Keratinocyte (primary cell): ENCODE data around the gene MIS12. TPM values are rescaled to one million over a fixed set of nuclear protein-coding genes. Genes with fewer than 3 reads are reported as not detected.

Experiments used
- DNase-seq: peaks from one replicate; pipeline ENCODE4 v3.0.0-alpha.2; 2011; ENCODE audit warnings: low read depth, missing footprints, low spot score
- FAIRE-seq: peaks from 2 replicates; lab custom pipeline; 2011; peaks lifted over from hg19 to GRCh38; lab: Jason Lieb, UNC
- H2AFZ ChIP-seq: 2 replicates; pipeline ENCODE4 v1.6.0; 2012; ENCODE audit warnings: low read length, control low read depth, inconsistent platforms; ENCODE audit not compliant: control insufficient read depth
- H3K27ac ChIP-seq: 2 replicates; pipeline ENCODE4 v1.5.1; 2011; ENCODE audit warnings: low read length; ENCODE audit not compliant: control insufficient read depth, insufficient read depth
- H3K27me3 ChIP-seq: 3 replicates; pipeline ENCODE4 v1.6.0; 2011; ENCODE audit warnings: low read length; ENCODE audit not compliant: control insufficient read depth, insufficient read depth; ENCODE audit errors: extremely low read depth
- H3K36me3 ChIP-seq, 2 experiments: 2 replicates in 1 of 2; 3 replicates in 1 of 2; pipeline ENCODE4 v1.5.1; 2011; ENCODE audit warnings: low read length in 2 of 2, mild to moderate bottlenecking in 1 of 2; ENCODE audit not compliant: control insufficient read depth in 2 of 2, insufficient read depth in 2 of 2; ENCODE audit errors: extremely low read depth in 1 of 2
- H3K4me1 ChIP-seq: 3 replicates; pipeline ENCODE4 v1.5.1; 2011; ENCODE audit warnings: low read length; ENCODE audit not compliant: control insufficient read depth, insufficient read depth; ENCODE audit errors: extremely low read depth
- H3K4me2 ChIP-seq: 3 replicates; pipeline ENCODE4 v1.6.0; 2011; ENCODE audit warnings: low read depth, low read length; ENCODE audit not compliant: control insufficient read depth, insufficient read depth; ENCODE audit errors: extremely low read depth
- H3K4me3 ChIP-seq, 3 experiments: fragments of 200-600 bp in 1 of 3; sonication (generic) in 1 of 3; 2 replicates in 2 of 3; 3 replicates in 1 of 3; pipeline ENCODE4 v1.5.1; 2011 to 2016; ENCODE audit warnings: low read length in 3 of 3, mild to moderate bottlenecking in 3 of 3, control low read depth in 2 of 3, inconsistent platforms in 1 of 3, low read depth in 1 of 3, mixed read lengths in 1 of 3, mixed run types in 1 of 3, moderate library complexity in 1 of 3; ENCODE audit not compliant: control insufficient read depth in 2 of 3, insufficient read depth in 2 of 3; ENCODE audit errors: extremely low read depth in 1 of 3
- H3K79me2 ChIP-seq: 2 replicates; pipeline ENCODE4 v1.6.0; 2012; ENCODE audit warnings: low read length; ENCODE audit not compliant: control insufficient read depth, insufficient read depth
- H3K9ac ChIP-seq: 3 replicates; pipeline ENCODE4 v1.6.0; 2011; ENCODE audit warnings: low read length; ENCODE audit not compliant: control insufficient read depth, insufficient read depth; ENCODE audit errors: extremely low read depth
- H3K9me1 ChIP-seq: 3 replicates; pipeline ENCODE4 v1.6.0; 2011; ENCODE audit warnings: low read length; ENCODE audit not compliant: control insufficient read depth, insufficient read depth; ENCODE audit errors: extremely low read depth
- H3K9me3 ChIP-seq: 2 replicates; pipeline ENCODE4 v1.5.1; 2012; ENCODE audit warnings: low read depth, low read length; ENCODE audit not compliant: control insufficient read depth
- H4K20me1 ChIP-seq: 3 replicates; pipeline ENCODE4 v1.6.0; 2011; ENCODE audit warnings: low read length; ENCODE audit not compliant: control insufficient read depth, insufficient read depth; ENCODE audit errors: extremely low read depth
- CTCF ChIP-seq, 3 experiments: IDR thresholded peaks in 1 of 3; conservative IDR thresholded peaks in 1 of 3; optimal IDR thresholded peaks in 1 of 3; 2 replicates in 2 of 3; 3 replicates in 1 of 3; pipeline versions ENCODE3 to v1.5.1; 2011; ENCODE audit warnings: low read length in 3 of 3, mild to moderate bottlenecking in 3 of 3, moderate library complexity in 2 of 3, control low read depth in 1 of 3, inconsistent platforms in 1 of 3; ENCODE audit not compliant: insufficient read depth in 2 of 3; ENCODE audit errors: extremely low read depth in 1 of 3
- EZH2 ChIP-seq: IDR thresholded peaks from one replicate; pipeline ENCODE4 v1.6.1; 2012; ENCODE audit warnings: inconsistent platforms, mild to moderate bottlenecking, low read length, moderate library complexity
- dilution Hi-C: fragments of 300-500 bp; cut with MboI; formaldehyde crosslinking; loops from one replicate; pipeline ENCODE4 v1.7.0; 2020; ENCODE audit warnings: low sequenced_read_pairs; ENCODE audit not compliant: extremely low pct_ligation_motif_present
- polyA plus RNA-seq, 5 experiments: library from polyadenylated mRNA; depleted of rRNA in 3 of 5; stranded (reverse) in 3 of 5; stranded (forward) in 1 of 5; unstranded in 1 of 5; fragments of >200 nt; gene quantifications; 1 replicate in 1 of 5; 2 replicates in 3 of 5; 3 replicates in 1 of 5; pipeline versions ENCODE4 v1.2.1 to v1.2.3, GENCODE V29; 2011 to 2012; ENCODE audit warnings: missing spikeins in 2 of 5, low read depth in 1 of 5, low replicate concordance in 1 of 5

MIS12 gene
- polyA plus RNA-seq, 1 donor (not counting 4 experiments of a cell fraction or from before 2014, with no cell fraction given): 20.6 TPM

DNA sequence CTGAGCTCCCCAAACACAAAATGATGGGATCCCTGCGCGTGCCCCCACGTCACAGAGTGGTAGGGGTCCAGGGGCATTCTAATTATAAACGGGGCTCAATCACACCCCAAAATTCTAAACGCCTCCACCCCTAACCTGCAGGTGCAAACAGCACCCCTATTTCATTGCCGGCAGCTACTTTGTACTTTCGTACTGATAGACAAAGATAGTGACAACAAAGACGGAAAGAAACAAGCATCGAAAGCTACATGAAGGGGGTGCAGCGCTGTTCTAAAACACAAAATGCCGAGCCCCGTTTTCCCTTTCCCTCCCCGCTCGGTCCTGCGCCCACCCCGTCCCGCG lies 13.9 kb downstream of the MIS12 start:
- no peak for DNase-seq
- Histone ChIP-seq H3K9ac (no peak overlapping the region), H3K27me3 (no peaks in the 10 kb centered on the region), H3K4me2 (peak overlapping the region; percentile 45), H3K79me2 (no peaks in the 10 kb centered on the region), H3K4me1 (no peaks in the 10 kb centered on the region), H3K9me3 (no peaks in the 10 kb centered on the region), H3K4me3 (no peak overlapping the region), H2AFZ (no peak overlapping the region), H4K20me1 (no peaks in the 10 kb centered on the region), H3K36me3 (peaks cover 0 to 9% of the 10 kb centered on the region in 2 experiments), H3K9me1 (peaks cover 2% of the 10 kb centered on the region), H3K27ac (no peak overlapping the region)
- TF ChIP-seq CTCF (optimal IDR thresholded peaks at IDR 0.05 in 1 of 3, IDR thresholded peaks at IDR 0.05 in 1 of 3, conservative IDR thresholded peaks at IDR 0.05 in 1 of 3; ENCODE audit: extremely low read depth in 1 of 3, insufficient read depth in 2 of 3, low read length in 3 of 3) (no peak), EZH2 (no peak)
- dilution Hi-C loops: no loop called here
- no peak for FAIRE-seq

GRCh38 chr17:5500589-5501391 lies 14.4 kb downstream of the MIS12 start:
- no peaks in the 10 kb centered on the region for H3K4me1 ChIP-seq
- H3K27ac ChIP-seq: no peak overlapping the region
- DNase-seq: no peak
- H3K9me3 ChIP-seq: no peaks in the 10 kb centered on the region
- H4K20me1 ChIP-seq: no peaks in the 10 kb centered on the region
- no peak for TF ChIP-seq CTCF (optimal IDR thresholded peaks at IDR 0.05 in 1 of 3, IDR thresholded peaks at IDR 0.05 in 1 of 3, conservative IDR thresholded peaks at IDR 0.05 in 1 of 3; ENCODE audit: extremely low read depth in 1 of 3, insufficient read depth in 2 of 3, low read length in 3 of 3)
- no peak for TF ChIP-seq EZH2
- H3K27me3 ChIP-seq: no peaks in the 10 kb centered on the region
- H3K9ac ChIP-seq: no peak overlapping the region
- H3K9me1 ChIP-seq: peaks cover 2% of the 10 kb centered on the region
- peak overlapping the region; percentile 13 for H2AFZ ChIP-seq
- H3K36me3 ChIP-seq: peaks cover 0 to 9% of the 10 kb centered on the region in 2 experiments
- H3K4me2 ChIP-seq: peak overlapping the region; percentile 45
- H3K79me2 ChIP-seq: no peaks in the 10 kb centered on the region
- no peak for FAIRE-seq
- peak overlapping the region in 2 of 3 experiments; percentile 13 to 42 for H3K4me3 ChIP-seq
- dilution Hi-C loops: no loop called here
